HepG2 (cell line): ENCODE results near the gene DGKG. TPM values are rescaled to one million over a fixed set of nuclear protein-coding genes. Genes with fewer than 3 reads are reported as not detected.

Experiments used
- ATAC-seq: fragments of 200-7000 bp; cut with Tn5 transposase; 3 replicates; pipeline ENCODE4 v1.9.1; 2020; ENCODE audit warnings: mild to moderate bottlenecking, moderate library complexity
- BruUV-seq: library from RNA; stranded (reverse); fragments of 400-500 nt; replicated peaks from 2 replicates; lab custom pipeline; 2021; lab: Mats Ljungman, UMichigan
- CTCF ChIA-PET: fragments of 300-600 bp; formaldehyde crosslinking; extraction: SDS; loops from one replicate; lab custom pipeline; 2021; ENCODE audit warnings: low total read pairs, inconsistent platforms, low intra/inter-chr PET ratio; lab: Yijun Ruan, JAX
- POLR2A ChIA-PET: fragments of 350-600 bp; sonication (Branson Sonifier 250); formaldehyde crosslinking; loops from one replicate; lab custom pipeline; 2020; ENCODE audit warnings: antibody characterized with exemption, inconsistent platforms; lab: Yijun Ruan, JAX
- DNase-seq: peaks from one replicate; pipeline ENCODE4 v3.0.0-alpha.2; 2015; ENCODE audit warnings: low spot score
- FAIRE-seq: peaks from 3 replicates; lab custom pipeline; 2011; peaks lifted over from hg19 to GRCh38; lab: Jason Lieb, UNC
- H2AFZ ChIP-seq: one replicate; pipeline ENCODE4 v1.6.1; 2011; ENCODE audit warnings: low read length, inconsistent platforms
- H3K27ac ChIP-seq: fragments of 300-600 bp; 3 replicates; pipeline ENCODE4 v1.8.0; 2011; ENCODE audit warnings: mixed run types, mild to moderate bottlenecking, mixed read lengths, low read length, inconsistent platforms; ENCODE audit not compliant: insufficient read depth; ENCODE audit errors: extremely low read length
- H3K27me3 ChIP-seq, 2 experiments: fragments of 200-600 bp in 1 of 2; 2 replicates in 1 of 2; 3 replicates in 1 of 2; pipeline versions ENCODE4 v1.6.0 to v1.8.0; 2011; ENCODE audit warnings: low read length in 2 of 2, mild to moderate bottlenecking in 2 of 2, moderate library complexity in 2 of 2, inconsistent platforms in 1 of 2; ENCODE audit not compliant: insufficient read depth in 2 of 2, control insufficient read depth in 1 of 2
- H3K36me3 ChIP-seq, 2 experiments: fragments of 200-600 bp in 1 of 2; replicated peaks in 1 of 2; 2 replicates in 1 of 2; 3 replicates in 1 of 2; pipeline versions ENCODE4 v1.5.1 to v1.8.0; 2011; ENCODE audit warnings: low read length in 2 of 2, inconsistent platforms in 1 of 2; ENCODE audit not compliant: insufficient read depth in 2 of 2, control insufficient read depth in 1 of 2
- H3K4me1 ChIP-seq: 2 replicates; pipeline ENCODE4 v1.5.1; 2012; ENCODE audit warnings: low read length, inconsistent platforms; ENCODE audit not compliant: insufficient read depth
- H3K4me2 ChIP-seq: 2 replicates; pipeline ENCODE4 v1.6.0; 2011; ENCODE audit warnings: low read depth, low read length, inconsistent platforms
- H3K4me3 ChIP-seq, 3 experiments: fragments of 200-600 bp in 1 of 3; sonication (generic), shearing (Covaris generic) in 1 of 3; replicated peaks in 1 of 3; 2 replicates each; pipeline ENCODE4 v1.5.1; 2011 to 2016; ENCODE audit warnings: low read length in 3 of 3, inconsistent platforms in 2 of 3, low read depth in 2 of 3, mild to moderate bottlenecking in 2 of 3, control low read depth in 1 of 3, mixed read lengths in 1 of 3; ENCODE audit not compliant: insufficient read depth in 1 of 3
- H3K79me2 ChIP-seq: one replicate; pipeline ENCODE4 v1.6.1; 2011; ENCODE audit warnings: low read length, inconsistent platforms; ENCODE audit not compliant: insufficient read depth
- H3K9ac ChIP-seq: 2 replicates; pipeline ENCODE4 v1.6.0; 2011; ENCODE audit warnings: mild to moderate bottlenecking, low read depth, low read length, inconsistent platforms; ENCODE audit not compliant: insufficient read depth
- H3K9me3 ChIP-seq: 2 replicates; pipeline ENCODE4 v1.5.1; 2012; ENCODE audit warnings: mild to moderate bottlenecking, low read length
- H4K20me1 ChIP-seq: 2 replicates; pipeline ENCODE4 v1.6.0; 2011; ENCODE audit warnings: inconsistent platforms, mild to moderate bottlenecking, low read length, moderate library complexity; ENCODE audit not compliant: insufficient read depth
- ELK4 ChIP-seq: sonication (generic); formaldehyde crosslinking; IDR thresholded peaks from 2 replicates; pipeline ENCODE4 v1.9.0; 2021; ENCODE audit warnings: missing genetic modification reagents, borderline replicate concordance
- FOSL1 ChIP-seq: sonication (generic); formaldehyde crosslinking; IDR thresholded peaks from 2 replicates; pipeline ENCODE4 v1.9.0; 2021; ENCODE audit warnings: missing genetic modification reagents, borderline replicate concordance
- HOXA7 ChIP-seq: sonication (generic); formaldehyde crosslinking; IDR thresholded peaks from 2 replicates; pipeline ENCODE4 v1.8.1; 2022; ENCODE audit warnings: mild to moderate bottlenecking, missing genetic modification reagents, moderate library complexity
- MYNN ChIP-seq: sonication (generic); formaldehyde crosslinking; IDR thresholded peaks from 2 replicates; pipeline ENCODE4 v1.4.0; 2020; ENCODE audit warnings: mild to moderate bottlenecking, low read depth, missing genetic modification reagents
- NR2F6 ChIP-seq, 2 experiments: IDR thresholded peaks; 2 replicates each; pipeline ENCODE4 v1.6.1; 2016; ENCODE audit warnings: antibody characterized with exemption in 1 of 2, mild to moderate bottlenecking in 1 of 2
- POGK ChIP-seq: sonication (generic); formaldehyde crosslinking; conservative IDR thresholded peaks from 2 replicates; pipeline ENCODE4 v1.8.0; 2022; ENCODE audit warnings: mild to moderate bottlenecking, moderate library complexity, missing genetic modification reagents
- ZNF44 ChIP-seq: sonication (generic); formaldehyde crosslinking; IDR thresholded peaks from 2 replicates; pipeline ENCODE4 v1.5.1; 2020; ENCODE audit warnings: mild to moderate bottlenecking, missing genetic modification reagents
- ZNF703 ChIP-seq: sonication (generic); formaldehyde crosslinking; IDR thresholded peaks from 2 replicates; pipeline ENCODE4 v1.5.1; 2020; ENCODE audit warnings: missing genetic modification reagents, mild to moderate bottlenecking, moderate library complexity, borderline replicate concordance
- WGBS: methylation state at CpG from one replicate; pipeline ENCODE4 v1.1.6; 2017; ENCODE audit warnings: low lambda C conversion rate; 5-methylcytosine and 5-hydroxymethylcytosine counted together
- in situ Hi-C: cut with HindIII; loops from 2 replicates; pipeline ENCODE4 v1.10.0; 2017; ENCODE audit warnings: low pct_unique_long_range_greater_than_20kb; ENCODE audit not compliant: extremely low pct_ligation_motif_present
- intact Hi-C: fragments of 100-400 bp; cut with micrococcal nuclease; formaldehyde crosslinking; loops from one replicate; pipeline ENCODE4 v1.10.0; 2022; ENCODE audit not compliant: unreplicated experiment
- polyA plus RNA-seq, 8 experiments: library from polyadenylated mRNA; depleted of rRNA in 3 of 8; stranded (reverse) in 7 of 8; unstranded in 1 of 8; fragments of >200 nt; fragmentation: Illumina TruSeq in 4 of 8; extraction: Trizol in 4 of 8; gene quantifications; 2 replicates each; pipeline versions ENCODE4 v1.2.1 to v1.2.3, GENCODE V29; 2011 to 2016; ENCODE audit warnings: low read depth in 4 of 8, missing spikeins in 1 of 8, mixed read lengths in 1 of 8; ENCODE audit not compliant: insufficient read depth in 1 of 8
- total RNA-seq, 5 experiments: library from RNA; depleted of rRNA; stranded (reverse); fragments of >200 nt; fragmentation: Illumina TruSeq; extraction: Trizol; gene quantifications; 2 replicates each; pipeline ENCODE4 v1.2.3, GENCODE V29; 2016; ENCODE audit warnings: low read depth in 1 of 5
- TF ChIP-seq, protein P1 (sequence below): IDR thresholded peaks from 2 replicates; pipeline ENCODE4 v1.6.1; 2016; ENCODE audit warnings: missing compliant biosample characterization, missing genetic modification reagents, borderline replicate concordance
- TF ChIP-seq, protein P2 (sequence below): sonication (generic); formaldehyde crosslinking; IDR thresholded peaks from 2 replicates; pipeline ENCODE4 v1.4.0; 2020; ENCODE audit warnings: missing genetic modification reagents
- TF ChIP-seq, protein P3 (sequence below): sonication (generic); formaldehyde crosslinking; IDR thresholded peaks from 2 replicates; pipeline ENCODE4 v1.5.1; 2020; ENCODE audit warnings: missing genetic modification reagents, mild to moderate bottlenecking, borderline replicate concordance

The DGKG gene
- total and polyA plus RNA-seq, 2 of the 13 experiments (the other 11 are each of a cell fraction or from before 2014, with no cell fraction given), result 3.8 to 6.2 TPM

DNA sequence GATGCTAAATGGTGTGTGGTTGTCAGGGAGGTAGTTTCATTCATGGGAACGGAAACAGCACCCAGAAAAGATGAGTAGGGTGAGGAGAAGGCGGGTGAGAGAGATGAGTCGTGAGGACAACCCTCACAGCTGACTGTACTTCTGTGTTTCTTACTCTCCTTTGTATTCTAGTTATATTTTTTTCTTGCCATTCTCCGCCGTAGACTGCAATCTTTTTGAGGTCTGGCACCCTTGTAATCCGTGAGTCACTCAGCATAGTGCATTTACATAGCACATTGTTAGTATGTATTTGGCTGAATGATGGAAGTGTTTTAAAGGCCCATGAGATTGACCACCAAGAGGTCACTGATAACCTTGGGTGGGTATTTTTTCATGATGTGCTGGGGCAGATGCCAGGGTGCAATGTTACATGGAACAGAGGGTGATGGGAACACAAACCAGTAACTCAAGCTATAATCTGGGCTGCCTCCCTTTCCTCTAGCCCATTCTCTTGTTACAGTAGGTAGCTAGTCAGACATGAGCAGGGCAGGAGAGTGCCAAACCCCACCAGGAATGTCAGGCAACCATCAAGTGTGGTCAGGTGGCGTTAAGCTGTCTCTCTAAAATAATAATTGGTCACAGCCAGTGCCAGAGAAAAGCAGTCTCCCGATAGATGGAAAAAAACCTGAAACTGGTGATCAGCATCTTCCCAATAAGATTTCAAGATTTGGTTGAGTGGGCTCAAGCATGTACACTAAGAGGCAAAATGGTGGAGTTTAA lies 18.8 kb upstream of the DGKG start (continued):
- TF ChIP-seq POGK (CRISPR knock-in tag) (no peak), FOSL1 (CRISPR knock-in tag) (no peak), ELK4 (no peak)

- ATAC-seq, result no peak
- intact Hi-C loops, result no loop called here
- no peak for FAIRE-seq
- TF ChIP-seq, protein P1, sequence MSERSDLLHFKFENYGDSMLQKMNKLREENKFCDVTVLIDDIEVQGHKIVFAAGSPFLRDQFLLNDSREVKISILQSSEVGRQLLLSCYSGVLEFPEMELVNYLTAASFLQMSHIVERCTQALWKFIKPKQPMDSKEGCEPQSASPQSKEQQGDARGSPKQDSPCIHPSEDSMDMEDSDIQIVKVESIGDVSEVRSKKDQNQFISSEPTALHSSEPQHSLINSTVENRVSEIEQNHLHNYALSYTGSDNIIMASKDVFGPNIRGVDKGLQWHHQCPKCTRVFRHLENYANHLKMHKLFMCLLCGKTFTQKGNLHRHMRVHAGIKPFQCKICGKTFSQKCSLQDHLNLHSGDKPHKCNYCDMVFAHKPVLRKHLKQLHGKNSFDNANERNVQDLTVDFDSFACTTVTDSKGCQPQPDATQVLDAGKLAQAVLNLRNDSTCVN (CRISPR knock-in tag), result no peak
- no peak for TF ChIP-seq ZNF703 (CRISPR knock-in tag)
- TF ChIP-seq, protein P2, sequence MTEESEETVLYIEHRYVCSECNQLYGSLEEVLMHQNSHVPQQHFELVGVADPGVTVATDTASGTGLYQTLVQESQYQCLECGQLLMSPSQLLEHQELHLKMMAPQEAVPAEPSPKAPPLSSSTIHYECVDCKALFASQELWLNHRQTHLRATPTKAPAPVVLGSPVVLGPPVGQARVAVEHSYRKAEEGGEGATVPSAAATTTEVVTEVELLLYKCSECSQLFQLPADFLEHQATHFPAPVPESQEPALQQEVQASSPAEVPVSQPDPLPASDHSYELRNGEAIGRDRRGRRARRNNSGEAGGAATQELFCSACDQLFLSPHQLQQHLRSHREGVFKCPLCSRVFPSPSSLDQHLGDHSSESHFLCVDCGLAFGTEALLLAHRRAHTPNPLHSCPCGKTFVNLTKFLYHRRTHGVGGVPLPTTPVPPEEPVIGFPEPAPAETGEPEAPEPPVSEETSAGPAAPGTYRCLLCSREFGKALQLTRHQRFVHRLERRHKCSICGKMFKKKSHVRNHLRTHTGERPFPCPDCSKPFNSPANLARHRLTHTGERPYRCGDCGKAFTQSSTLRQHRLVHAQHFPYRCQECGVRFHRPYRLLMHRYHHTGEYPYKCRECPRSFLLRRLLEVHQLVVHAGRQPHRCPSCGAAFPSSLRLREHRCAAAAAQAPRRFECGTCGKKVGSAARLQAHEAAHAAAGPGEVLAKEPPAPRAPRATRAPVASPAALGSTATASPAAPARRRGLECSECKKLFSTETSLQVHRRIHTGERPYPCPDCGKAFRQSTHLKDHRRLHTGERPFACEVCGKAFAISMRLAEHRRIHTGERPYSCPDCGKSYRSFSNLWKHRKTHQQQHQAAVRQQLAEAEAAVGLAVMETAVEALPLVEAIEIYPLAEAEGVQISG (CRISPR knock-in tag), result no peak
- no peak for TF ChIP-seq MYNN (CRISPR knock-in tag)
- TF ChIP-seq, protein P3, sequence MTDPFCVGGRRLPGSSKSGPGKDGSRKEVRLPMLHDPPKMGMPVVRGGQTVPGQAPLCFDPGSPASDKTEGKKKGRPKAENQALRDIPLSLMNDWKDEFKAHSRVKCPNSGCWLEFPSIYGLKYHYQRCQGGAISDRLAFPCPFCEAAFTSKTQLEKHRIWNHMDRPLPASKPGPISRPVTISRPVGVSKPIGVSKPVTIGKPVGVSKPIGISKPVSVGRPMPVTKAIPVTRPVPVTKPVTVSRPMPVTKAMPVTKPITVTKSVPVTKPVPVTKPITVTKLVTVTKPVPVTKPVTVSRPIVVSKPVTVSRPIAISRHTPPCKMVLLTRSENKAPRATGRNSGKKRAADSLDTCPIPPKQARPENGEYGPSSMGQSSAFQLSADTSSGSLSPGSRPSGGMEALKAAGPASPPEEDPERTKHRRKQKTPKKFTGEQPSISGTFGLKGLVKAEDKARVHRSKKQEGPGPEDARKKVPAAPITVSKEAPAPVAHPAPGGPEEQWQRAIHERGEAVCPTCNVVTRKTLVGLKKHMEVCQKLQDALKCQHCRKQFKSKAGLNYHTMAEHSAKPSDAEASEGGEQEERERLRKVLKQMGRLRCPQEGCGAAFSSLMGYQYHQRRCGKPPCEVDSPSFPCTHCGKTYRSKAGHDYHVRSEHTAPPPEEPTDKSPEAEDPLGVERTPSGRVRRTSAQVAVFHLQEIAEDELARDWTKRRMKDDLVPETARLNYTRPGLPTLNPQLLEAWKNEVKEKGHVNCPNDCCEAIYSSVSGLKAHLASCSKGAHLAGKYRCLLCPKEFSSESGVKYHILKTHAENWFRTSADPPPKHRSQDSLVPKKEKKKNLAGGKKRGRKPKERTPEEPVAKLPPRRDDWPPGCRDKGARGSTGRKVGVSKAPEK (CRISPR knock-in tag), result no peak
- no peak for TF ChIP-seq NR2F6 (IDR thresholded peaks at IDR 0.05)
- TF ChIP-seq NR2F6 (CRISPR knock-in tag; IDR thresholded peaks at IDR 0.05), result no peak
- no peak for TF ChIP-seq HOXA7 (CRISPR knock-in tag)
- no peak for TF ChIP-seq ZNF44 (CRISPR knock-in tag)
Measured at GRCh38 chr3:186375443-186375842, 13.4 kb upstream of the DGKG start.

More at GRCh38 chr3:186375443-186375842, 13.4 kb upstream of the DGKG start:
- Histone ChIP-seq H3K79me2 (no peaks in the 10 kb centered on the region), H3K4me2 (no peak overlapping the region), H3K9me3 (no peaks in the 10 kb centered on the region), H3K4me1 (peaks cover 17% of the 10 kb centered on the region), H2AFZ (no peak overlapping the region), H3K4me3 (no peak overlapping the region), H3K9ac (no peak overlapping the region), H3K36me3 (no peaks in the 10 kb centered on the region), H3K27ac (no peak overlapping the region), H4K20me1 (no peaks in the 10 kb centered on the region), H3K27me3 (peaks cover 4 to 18% of the 10 kb centered on the region in 2 experiments; a peak in 3 of 5 replicates)
- DNase-seq, result no peak
- 52% methylated on average over 2 of the region's 2 CpGs for WGBS
- ChIA-PET CTCF (no interaction called here), POLR2A (no interaction called here)
- in situ Hi-C loops, result no loop called here
- no TSS peak for BruUV-seq
